HG03064 (cell line): Measurements from ENCODE around the gene WEE2.
"Not testable (repeated sequence)": the region's sequence is repeated elsewhere in the genome, so short reads cannot be mapped to it uniquely, and the experiment has no call there.

Experiments
- ATAC-seq: cut with Tn5 transposase; IDR thresholded peaks from one replicate; pipeline ENCODE4 v1.9.1; 2021; ENCODE audit warnings: low read depth; ENCODE audit not compliant: unreplicated experiment

Gene WEE2

GRCh38 chr7:141710301-141710700 is 2.1 kb downstream of the WEE2 start:
- no peak for ATAC-seq

- no peak for ATAC-seq
These were observed 4.6 kb downstream of the WEE2 start for GRCh38 chr7:141712603-141713255.

GRCh38 chr7:141713890-141714289 is 5.7 kb downstream of the WEE2 start:
- no peak for ATAC-seq

- ATAC-seq = no peak
These were observed 6.4 kb downstream of the WEE2 start for GRCh38 chr7:141714571-141714970.

- no peak for ATAC-seq
These were observed 6.9 kb downstream of the WEE2 start for GRCh38 chr7:141715018-141715417.

GRCh38 chr7:141715794-141716689 is 7.9 kb downstream of the WEE2 start:
- ATAC-seq = no peak

- ATAC-seq = no peak
These were observed 9.3 kb downstream of the WEE2 start for GRCh38 chr7:141717450-141717849.

- ATAC-seq = no peak
These were observed 14.4 kb downstream of the WEE2 start for GRCh38 chr7:141722529-141722928.

GRCh38 chr7:141729020-141729419 is 20.9 kb downstream of the WEE2 start:
- ATAC-seq = no peak

GRCh38 chr7:141731476-141732149 is 23.5 kb downstream of the WEE2 start:
- ATAC-seq = no peak

- ATAC-seq = no peak
These were observed 29.1 kb downstream of the WEE2 start for GRCh38 chr7:141737118-141737835.

- ATAC-seq = peak; percentile 95
These were observed 29.9 kb downstream of the WEE2 start, which contains the start of gene SSBP1 for GRCh38 chr7:141737836-141738591. TSS of gene SSBP1 (plus strand) at chr7:141738358. CDS start at chr7:141739167, 809 bp downstream.

GRCh38 chr7:141738592-141739013 is 30.4 kb downstream of the WEE2 start:
- no peak for ATAC-seq

- ATAC-seq = no peak
These were observed 31.1 kb downstream of the WEE2 start for GRCh38 chr7:141739250-141739649.

- ATAC-seq = no peak
These were observed 34.1 kb downstream of the WEE2 start for GRCh38 chr7:141742229-141742628.

- no peak for ATAC-seq
These were observed 36.0 kb downstream of the WEE2 start for GRCh38 chr7:141744131-141744530.

GRCh38 chr7:141748396-141748795 is 40.2 kb downstream of the WEE2 start:
- no peak for ATAC-seq

GRCh38 chr7:141751904-141752303 is 43.8 kb downstream of the WEE2 start:
- ATAC-seq = not testable (repeated sequence)

GRCh38 chr7:141752634-141753033 is 44.5 kb downstream of the WEE2 start:
- no peak for ATAC-seq

GRCh38 chr7:141754939-141755338 is 46.8 kb downstream of the WEE2 start:
- no peak for ATAC-seq
